Liver (tissue), 9 donors: ENCODE data around the gene TWIST1. TPM values are rescaled to one million over a fixed set of nuclear protein-coding genes. Genes with fewer than 3 reads are reported as not detected.

Experiments
- DNase-seq: peaks from one replicate; pipeline ENCODE4 v3.0.0-alpha.2; 2017; ENCODE audit warnings: low spot score
- H3K27ac ChIP-seq, 2 donors: one replicate each; pipeline ENCODE4 v1.7.0; 2013; ENCODE audit warnings: inconsistent platforms in 2 of 2, low read length in 2 of 2, control low read depth in 1 of 2, low read depth in 1 of 2, mild to moderate bottlenecking in 1 of 2
- H3K27me3 ChIP-seq, 4 donors: one replicate each; pipeline versions ENCODE4 v1.6.1 to v1.7.0; 2013; ENCODE audit warnings: low read length in 3 of 4, inconsistent platforms in 1 of 4, mild to moderate bottlenecking in 1 of 4, moderate library complexity in 1 of 4; ENCODE audit not compliant: control insufficient read depth in 4 of 4, insufficient read depth in 4 of 4
- H3K36me3 ChIP-seq, 4 donors: one replicate each; pipeline versions ENCODE4 v1.6.1 to v1.7.0; 2013; ENCODE audit warnings: low read length in 3 of 4, mild to moderate bottlenecking in 3 of 4, low read depth in 1 of 4, moderate library complexity in 1 of 4; ENCODE audit not compliant: control insufficient read depth in 4 of 4, insufficient read depth in 3 of 4
- H3K4me1 ChIP-seq, 4 donors: one replicate each; pipeline versions ENCODE4 v1.6.1 to v1.7.0; 2013; ENCODE audit warnings: low read length in 3 of 4, mild to moderate bottlenecking in 3 of 4, moderate library complexity in 1 of 4; ENCODE audit not compliant: control insufficient read depth in 4 of 4, insufficient read depth in 4 of 4
- H3K4me3 ChIP-seq, 3 donors: one replicate each; pipeline versions ENCODE4 v1.6.1 to v1.7.0; 2013; ENCODE audit warnings: low read length in 3 of 3, control low read depth in 1 of 3, low read depth in 1 of 3, mild to moderate bottlenecking in 1 of 3
- H3K9ac ChIP-seq, 2 donors: one replicate each; pipeline ENCODE4 v1.7.0; 2013; ENCODE audit warnings: low read length in 2 of 2, mild to moderate bottlenecking in 2 of 2, moderate library complexity in 2 of 2, control low read depth in 1 of 2, low read depth in 1 of 2
- H3K9me3 ChIP-seq, 4 donors: one replicate each; pipeline versions ENCODE4 v1.6.1 to v1.7.0; 2013; ENCODE audit warnings: low read length in 3 of 4; ENCODE audit not compliant: control insufficient read depth in 4 of 4
- ATF3 ChIP-seq: IDR thresholded peaks from 2 replicates; pipeline ENCODE4 v1.6.1; 2016; ENCODE audit warnings: antibody characterized with exemption
- CTCF ChIP-seq: fragments of 150-350 bp; IDR thresholded peaks from 2 replicates; pipeline ENCODE4 v1.5.1; 2017; ENCODE audit warnings: improper control_type of control experiment, low read depth, low read length; ENCODE audit not compliant: missing input control
- EGR1 ChIP-seq, 2 donors: IDR thresholded peaks; 2 replicates each; pipeline ENCODE4 v1.6.1; 2016 to 2018; ENCODE audit warnings: antibody characterized with exemption in 2 of 2, low read depth in 2 of 2
- FOXA1 ChIP-seq: IDR thresholded peaks from 2 replicates; pipeline ENCODE4 v1.6.1; 2016; ENCODE audit warnings: antibody characterized with exemption
- FOXA2 ChIP-seq: IDR thresholded peaks from 2 replicates; pipeline ENCODE4 v1.6.1; 2016; ENCODE audit warnings: antibody characterized with exemption
- GABPA ChIP-seq, 2 donors: IDR thresholded peaks in 1 of 2; conservative IDR thresholded peaks in 1 of 2; 2 replicates each; pipeline ENCODE4 v1.6.1; 2016; ENCODE audit warnings: antibody characterized with exemption in 2 of 2, mild to moderate bottlenecking in 1 of 2, moderate library complexity in 1 of 2
- HNF4A ChIP-seq, 2 donors: conservative IDR thresholded peaks; 2 replicates each; pipeline ENCODE4 v1.6.1; 2016; ENCODE audit warnings: antibody characterized with exemption in 2 of 2, mild to moderate bottlenecking in 2 of 2
- HNF4G ChIP-seq: IDR thresholded peaks from 2 replicates; pipeline ENCODE4 v1.6.1; 2016; ENCODE audit warnings: antibody characterized with exemption
- JUND ChIP-seq, 2 donors: IDR thresholded peaks; 2 replicates each; pipeline ENCODE4 v1.6.1; 2016; ENCODE audit warnings: antibody characterized with exemption in 2 of 2
- NR2F2 ChIP-seq: IDR thresholded peaks from 2 replicates; pipeline ENCODE4 v1.6.1; 2016; ENCODE audit warnings: antibody characterized with exemption
- RXRA ChIP-seq, 2 donors: IDR thresholded peaks; 2 replicates each; pipeline ENCODE4 v1.6.1; 2017 to 2018; ENCODE audit warnings: antibody characterized with exemption in 2 of 2, mild to moderate bottlenecking in 1 of 2
- TAF1 ChIP-seq: conservative IDR thresholded peaks from 2 replicates; pipeline ENCODE4 v1.6.1; 2016; ENCODE audit warnings: antibody characterized with exemption, mild to moderate bottlenecking
- YY1 ChIP-seq: IDR thresholded peaks from 2 replicates; pipeline ENCODE4 v1.6.1; 2016; ENCODE audit warnings: antibody characterized with exemption, mild to moderate bottlenecking
- ZBTB33 ChIP-seq: IDR thresholded peaks from 2 replicates; pipeline ENCODE4 v1.6.1; 2016; ENCODE audit warnings: antibody characterized with exemption
- WGBS: extraction: QIAGEN DNeasy Blood & Tissue Kit; methylation state at CpG from one replicate; pipeline ENCODE4 v1.1.7; 2013; 5-methylcytosine and 5-hydroxymethylcytosine counted together
- polyA plus RNA-seq, 2 donors: library from polyadenylated mRNA; stranded (reverse) in 1 of 2; unstranded in 1 of 2; fragments of 200-250 nt in 1 of 2; fragments of >200 nt in 1 of 2; fragmentation: Nextera tagmentation in 1 of 2; extraction: Ambion mirVana in 1 of 2; gene quantifications; one replicate each; pipeline versions ENCODE4 v1.2.1 to v1.2.3, GENCODE V29; 2013 to 2015
- total RNA-seq, 2 donors: library from RNA; depleted of rRNA; stranded (reverse); fragments of >200 nt; gene quantifications; one replicate each; pipeline ENCODE4 v1.2.3, GENCODE V29; 2014
- TF ChIP-seq, protein P1 (sequence below): IDR thresholded peaks from 2 replicates; pipeline ENCODE4 v1.6.1; 2016; ENCODE audit warnings: antibody characterized with exemption
- TF ChIP-seq, protein P2 (sequence below): IDR thresholded peaks from 2 replicates; pipeline ENCODE4 v1.6.1; 2016; ENCODE audit warnings: antibody characterized with exemption, mild to moderate bottlenecking
- donor health status: healthy.
- donor health status: healthy.
- donor health status: healthy.
- donor health status: healthy.
- donor health status: healthy.

The TWIST1 gene
- total and polyA plus RNA-seq, 4 donors = 0.15 to 0.19 (median 0.17) TPM; not detected in 1

DNA sequence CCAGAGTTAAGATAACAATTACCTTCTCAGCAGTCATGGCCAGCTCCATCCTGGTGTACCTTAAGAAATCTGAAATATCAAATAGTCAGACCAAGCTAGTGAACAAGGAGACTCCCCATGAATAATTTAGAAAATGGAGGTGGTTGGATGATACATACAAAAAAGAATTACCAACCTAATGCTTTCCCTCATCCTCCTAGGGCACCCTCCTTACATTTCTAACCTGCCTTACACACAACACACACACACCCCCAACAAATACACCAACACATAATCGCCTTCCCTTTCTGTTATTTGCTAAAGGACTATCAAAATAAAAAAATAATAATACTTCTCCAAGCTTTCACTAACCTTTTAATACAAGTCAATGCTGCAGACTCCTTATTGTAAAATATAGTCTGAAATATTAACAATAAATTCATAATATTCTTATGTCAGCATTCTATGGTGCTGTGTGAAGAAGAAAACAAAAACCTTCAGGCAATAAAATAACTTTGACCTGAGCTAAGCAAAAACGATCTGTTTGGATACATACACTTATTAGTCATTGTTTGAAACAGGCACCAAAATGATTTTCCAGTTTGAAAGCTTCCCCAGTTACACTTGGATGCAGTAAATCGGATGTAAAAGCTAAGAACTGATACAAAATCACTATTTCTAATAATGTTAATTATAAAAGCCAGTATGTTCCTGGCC lies 3.4 kb downstream of the TWIST1 start:
- no peak overlapping the region for H3K4me3 ChIP-seq
- 18% methylated on average over 3 of the region's 3 CpGs for WGBS
- H3K27ac ChIP-seq = no peak overlapping the region
- H3K9ac ChIP-seq = no peak overlapping the region
- H3K9me3 ChIP-seq = peaks cover 0 to 3% (median under 1%) of the 10 kb centered on the region in 4 donors
- peaks cover 0 to 29% (median 13%) of the 10 kb centered on the region in 4 donors for H3K27me3 ChIP-seq
- no peak for DNase-seq
- H3K4me1 ChIP-seq = peaks cover 0 to 18% (median 10%) of the 10 kb centered on the region in 4 donors
- no peak for TF ChIP-seq YY1
- TF ChIP-seq HNF4A (conservative IDR thresholded peaks at IDR 0.05) = no peak
- TF ChIP-seq, protein P1, sequence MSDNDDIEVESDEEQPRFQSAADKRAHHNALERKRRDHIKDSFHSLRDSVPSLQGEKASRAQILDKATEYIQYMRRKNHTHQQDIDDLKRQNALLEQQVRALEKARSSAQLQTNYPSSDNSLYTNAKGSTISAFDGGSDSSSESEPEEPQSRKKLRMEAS = no peak
- no peak for TF ChIP-seq ZBTB33
- TF ChIP-seq EGR1 (IDR thresholded peaks at IDR 0.05; ENCODE audit: low read depth in 2 of 2) = no peak
- no peak for TF ChIP-seq FOXA2
- TF ChIP-seq, protein P2, sequence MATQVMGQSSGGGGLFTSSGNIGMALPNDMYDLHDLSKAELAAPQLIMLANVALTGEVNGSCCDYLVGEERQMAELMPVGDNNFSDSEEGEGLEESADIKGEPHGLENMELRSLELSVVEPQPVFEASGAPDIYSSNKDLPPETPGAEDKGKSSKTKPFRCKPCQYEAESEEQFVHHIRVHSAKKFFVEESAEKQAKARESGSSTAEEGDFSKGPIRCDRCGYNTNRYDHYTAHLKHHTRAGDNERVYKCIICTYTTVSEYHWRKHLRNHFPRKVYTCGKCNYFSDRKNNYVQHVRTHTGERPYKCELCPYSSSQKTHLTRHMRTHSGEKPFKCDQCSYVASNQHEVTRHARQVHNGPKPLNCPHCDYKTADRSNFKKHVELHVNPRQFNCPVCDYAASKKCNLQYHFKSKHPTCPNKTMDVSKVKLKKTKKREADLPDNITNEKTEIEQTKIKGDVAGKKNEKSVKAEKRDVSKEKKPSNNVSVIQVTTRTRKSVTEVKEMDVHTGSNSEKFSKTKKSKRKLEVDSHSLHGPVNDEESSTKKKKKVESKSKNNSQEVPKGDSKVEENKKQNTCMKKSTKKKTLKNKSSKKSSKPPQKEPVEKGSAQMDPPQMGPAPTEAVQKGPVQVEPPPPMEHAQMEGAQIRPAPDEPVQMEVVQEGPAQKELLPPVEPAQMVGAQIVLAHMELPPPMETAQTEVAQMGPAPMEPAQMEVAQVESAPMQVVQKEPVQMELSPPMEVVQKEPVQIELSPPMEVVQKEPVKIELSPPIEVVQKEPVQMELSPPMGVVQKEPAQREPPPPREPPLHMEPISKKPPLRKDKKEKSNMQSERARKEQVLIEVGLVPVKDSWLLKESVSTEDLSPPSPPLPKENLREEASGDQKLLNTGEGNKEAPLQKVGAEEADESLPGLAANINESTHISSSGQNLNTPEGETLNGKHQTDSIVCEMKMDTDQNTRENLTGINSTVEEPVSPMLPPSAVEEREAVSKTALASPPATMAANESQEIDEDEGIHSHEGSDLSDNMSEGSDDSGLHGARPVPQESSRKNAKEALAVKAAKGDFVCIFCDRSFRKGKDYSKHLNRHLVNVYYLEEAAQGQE = no peak
- TF ChIP-seq RXRA (IDR thresholded peaks at IDR 0.05) = no peak
- no peak for TF ChIP-seq JUND (IDR thresholded peaks at IDR 0.05)
- TF ChIP-seq ATF3 = no peak
- H3K36me3 ChIP-seq = no peaks in the 10 kb centered on the region

DNA sequence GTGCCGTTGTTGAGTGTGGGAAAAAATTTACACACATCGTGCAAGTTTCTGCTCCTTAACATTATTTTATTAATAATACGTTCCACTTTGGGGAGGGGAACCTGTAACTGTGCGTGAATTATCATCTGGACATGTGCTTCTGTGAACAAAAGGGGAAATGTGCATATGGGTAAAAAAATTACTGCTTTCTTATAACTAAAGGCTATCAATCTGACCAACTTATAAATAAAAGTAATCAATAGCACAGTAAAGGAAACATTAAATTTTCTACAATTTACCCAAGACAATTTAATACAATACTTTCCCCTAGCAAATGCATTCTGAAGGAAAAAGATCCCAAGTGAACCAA lies 4.5 kb downstream of the TWIST1 start:
- peaks cover 0 to 33% (median 13%) of the 10 kb centered on the region in 4 donors for H3K27me3 ChIP-seq
- H3K9ac ChIP-seq = no peak overlapping the region
- H3K36me3 ChIP-seq = no peaks in the 10 kb centered on the region
- DNase-seq = no peak
- 20% methylated on average over 4 of the region's 4 CpGs for WGBS
- H3K9me3 ChIP-seq = peaks cover 0 to 3% (median under 1%) of the 10 kb centered on the region in 4 donors
- no peak overlapping the region for H3K27ac ChIP-seq
- H3K4me3 ChIP-seq = no peak overlapping the region
- H3K4me1 ChIP-seq = peaks cover 0 to 18% (median 10%) of the 10 kb centered on the region in 4 donors
- TF ChIP-seq HNF4G (no peak), RXRA (IDR thresholded peaks at IDR 0.05) (no peak), ATF3 (no peak), YY1 (no peak), CTCF (no peak), GABPA (IDR thresholded peaks at IDR 0.05 in 1 of 2, conservative IDR thresholded peaks at IDR 0.05 in 1 of 2) (no peak), HNF4A (conservative IDR thresholded peaks at IDR 0.05) (no peak), ZBTB33 (no peak), TAF1 (no peak), NR2F2 (no peak), FOXA1 (no peak)
- TF ChIP-seq, protein P2 = no peak
- TF ChIP-seq, protein P1 = no peak
